Left lobe of liver (tissue), 2 donors: ENCODE data around the gene MRPL23. TPM values are rescaled to one million over a fixed set of nuclear protein-coding genes. Genes with fewer than 3 reads are reported as not detected.
A peak's percentile ranks its signal among the peaks of the same experiment; 100 is the strongest.

ENCODE experiments used
- ATAC-seq: fragments of 200-7000 bp; cut with Tn5 transposase; one replicate; pipeline ENCODE4 v1.9.1; 2020; ENCODE audit warnings: mild to moderate bottlenecking, moderate library complexity
- DNase-seq: peaks from one replicate; pipeline ENCODE4 v3.0.0-alpha.2; 2020; ENCODE audit warnings: low spot score
- total RNA-seq: library from RNA; stranded (reverse); gene quantifications from one replicate; pipeline ENCODE4 v1.2.1, GENCODE V29; 2021
- donor health status: DM: no; HTN: no; CAD: no; lungs with moderate emphysema.
- donor health status: DM: no; HTN: yes; CAD: no.

Gene MRPL23
- total RNA-seq, 1 donor from 2014 or later = 47.2 TPM

DNA sequence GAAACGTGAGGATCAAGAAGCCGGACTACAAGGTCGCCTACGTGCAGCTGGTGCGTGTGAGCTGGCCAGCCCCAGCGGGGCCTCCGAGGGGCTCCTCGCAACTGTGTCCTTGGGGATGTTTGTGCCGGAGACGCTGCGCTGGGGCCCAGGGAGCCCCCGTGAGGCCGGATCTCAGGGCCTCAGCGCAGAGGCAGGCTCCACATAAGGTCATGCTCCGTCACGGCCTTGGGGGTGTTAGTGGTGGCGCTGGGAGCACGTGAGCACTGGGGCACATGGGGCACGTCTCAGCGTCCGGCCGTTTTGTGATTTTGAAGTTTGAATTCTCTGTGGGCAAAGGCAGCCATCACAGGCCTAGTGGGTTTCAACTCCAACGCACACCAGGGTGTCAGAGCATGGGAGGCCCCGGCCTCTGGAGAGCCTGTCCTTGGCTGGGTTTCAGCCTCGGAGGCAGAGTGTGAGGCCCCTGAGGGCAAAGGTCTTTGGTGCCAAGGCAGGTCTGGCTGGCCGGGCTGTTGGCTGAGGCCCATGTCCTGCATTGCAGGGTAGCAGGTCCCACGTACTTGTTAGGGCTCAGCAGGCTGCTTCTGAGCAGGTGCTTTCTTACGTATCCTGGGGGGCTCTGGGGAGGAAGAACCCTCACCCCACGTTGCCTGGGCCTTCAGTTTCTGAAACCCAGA is 5.8 kb downstream of the MRPL23 start:
- DNase-seq (peak; percentile 75), ATAC-seq (peak; percentile 83)

GRCh38 chr11:1953489-1954266 is 6.5 kb downstream of the MRPL23 start:
- DNase-seq (no peak), ATAC-seq (peak; percentile 73)

DNA sequence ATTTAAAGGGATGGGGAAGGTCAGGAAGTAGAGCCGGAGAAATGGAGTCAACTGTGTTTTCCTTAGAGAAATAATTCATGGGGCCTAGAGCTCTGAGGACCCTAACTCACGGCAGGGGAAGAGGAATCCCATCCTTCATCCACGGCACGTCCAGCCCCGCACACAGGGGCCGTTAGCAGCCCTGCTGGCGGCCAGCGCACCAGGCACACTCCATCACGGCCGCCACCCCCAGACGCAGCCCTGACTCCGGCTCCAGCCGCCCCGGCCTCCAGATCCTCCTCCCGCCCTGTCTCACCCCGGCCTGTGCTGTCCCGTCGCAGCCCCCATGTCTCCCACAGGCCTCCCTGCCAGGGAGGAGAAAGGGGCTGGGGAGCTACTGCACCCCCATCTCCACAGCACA is 11.2 kb downstream of the MRPL23 start:
- ATAC-seq = no peak
- no peak for DNase-seq

DNA sequence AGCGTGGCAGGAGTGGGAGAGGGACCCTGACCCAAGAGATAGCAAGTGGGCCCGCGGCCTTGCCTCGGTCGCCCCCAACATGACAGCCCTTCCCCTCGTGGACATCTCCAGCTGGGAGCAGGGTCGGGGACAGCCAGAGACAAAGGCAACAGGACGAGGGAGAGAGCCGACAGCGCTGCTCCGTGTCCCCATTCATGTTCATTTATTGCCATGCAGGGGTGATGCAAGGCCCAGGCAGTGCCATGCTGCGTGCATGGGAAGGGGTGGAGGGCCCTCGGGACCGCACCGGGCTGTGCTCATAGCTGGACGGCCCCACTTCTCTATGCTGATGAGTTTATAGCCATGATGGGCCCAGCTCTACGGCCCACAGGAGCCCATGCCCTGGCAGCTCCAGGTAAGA is 12.7 kb downstream of the MRPL23 start:
- ATAC-seq (no peak), DNase-seq (no peak)

DNA sequence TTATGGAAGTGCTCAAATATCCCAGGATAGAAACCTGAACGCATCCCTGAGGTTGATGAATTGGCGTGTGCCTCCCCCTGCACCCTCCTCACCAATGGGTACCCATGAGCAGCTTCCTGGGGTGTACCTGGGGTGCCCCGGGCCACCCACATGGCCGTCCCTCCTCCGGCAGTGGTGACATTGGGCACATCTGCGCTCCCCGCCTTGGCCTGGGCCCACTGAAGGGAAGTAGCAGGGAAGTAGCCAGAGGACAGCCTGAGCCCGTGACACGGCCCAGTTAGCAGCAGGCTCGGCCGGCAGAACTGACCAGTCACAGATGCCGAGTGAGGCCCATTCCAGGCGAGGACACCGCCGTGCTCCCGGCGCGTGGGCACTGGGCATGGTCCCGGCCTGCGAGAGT is 16.7 kb downstream of the MRPL23 start:
- DNase-seq (no peak), ATAC-seq (no peak)

DNA sequence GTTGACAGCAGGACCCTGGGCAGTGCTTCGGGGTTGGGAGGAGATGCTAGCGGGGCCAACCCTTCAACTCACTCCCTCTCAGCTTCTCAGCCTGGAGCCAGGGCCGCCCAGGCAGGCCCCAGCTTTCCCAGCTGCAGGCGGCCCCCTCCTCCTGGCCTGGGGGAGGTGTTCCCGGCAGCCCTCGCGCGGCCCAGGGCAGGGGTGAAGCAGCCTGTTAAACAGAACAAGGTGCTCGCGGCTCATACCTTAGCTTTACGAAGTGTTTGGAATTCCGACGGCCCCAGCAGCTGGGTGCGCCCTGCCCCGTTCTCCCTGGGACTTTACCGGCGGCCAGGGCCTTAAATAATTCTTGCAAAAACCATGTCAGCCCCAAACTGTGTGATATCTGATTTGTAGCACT is 17.2 kb downstream of the MRPL23 start:
- no peak for ATAC-seq
- no peak for DNase-seq

DNA sequence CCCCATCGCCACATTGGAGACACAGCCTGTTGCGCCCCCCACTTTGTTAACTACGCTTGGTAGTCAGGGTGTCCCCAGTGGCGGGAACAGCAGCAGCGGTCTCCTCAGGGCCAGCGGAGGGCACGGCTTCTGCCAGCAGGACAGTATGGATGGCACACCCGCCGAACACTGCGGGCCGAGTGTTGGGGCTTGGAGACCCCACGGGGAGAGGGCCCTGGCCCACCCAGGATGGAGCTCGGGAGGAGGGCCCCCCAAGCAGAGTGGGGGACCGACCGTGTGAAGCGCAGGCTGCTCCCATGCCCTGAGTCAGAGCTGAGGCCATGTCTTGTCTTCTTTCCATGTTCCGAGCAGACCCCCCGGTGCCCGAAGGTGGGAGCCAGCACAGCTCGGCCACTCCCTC is 17.8 kb downstream of the MRPL23 start:
- no peak for ATAC-seq
- DNase-seq = no peak

- ATAC-seq = no peak
- DNase-seq = no peak
These were observed 19.4 kb downstream of the MRPL23 start for GRCh38 chr11:1966531-1966930.

DNA sequence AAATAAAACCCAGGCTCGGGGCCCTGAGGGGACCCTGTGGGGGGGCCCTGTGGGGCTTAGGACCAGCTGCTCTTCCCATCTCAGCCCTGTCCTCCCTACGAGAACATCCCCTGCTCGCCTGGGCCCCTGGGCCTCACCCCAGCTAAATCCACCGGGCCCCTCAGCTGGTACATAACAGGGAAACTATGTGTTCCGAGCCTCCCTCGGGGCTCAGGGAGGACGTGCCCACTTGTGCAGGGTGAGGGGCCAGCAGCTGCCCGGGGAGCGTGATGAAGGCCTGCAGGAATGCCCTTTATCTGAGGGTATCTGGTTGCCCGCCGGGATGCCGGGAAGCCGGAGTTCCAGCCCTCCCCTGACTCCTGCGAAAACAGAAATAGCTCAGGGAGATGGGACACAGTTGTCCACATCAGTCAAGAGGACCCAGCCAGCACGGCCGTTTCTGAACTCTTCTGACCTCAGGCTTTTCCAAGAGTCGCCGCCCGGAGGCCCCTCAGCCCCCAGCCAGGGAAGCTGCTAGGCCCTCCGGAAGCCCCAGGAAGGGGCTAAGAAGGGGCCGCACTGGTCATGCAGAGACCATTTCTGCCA is 20.6 kb downstream of the MRPL23 start:
- no peak for DNase-seq
- peak; percentile 13 for ATAC-seq

- ATAC-seq (peak; percentile 33), DNase-seq (no peak)
These were observed 21.4 kb downstream of the MRPL23 start for GRCh38 chr11:1968454-1969002.

DNA sequence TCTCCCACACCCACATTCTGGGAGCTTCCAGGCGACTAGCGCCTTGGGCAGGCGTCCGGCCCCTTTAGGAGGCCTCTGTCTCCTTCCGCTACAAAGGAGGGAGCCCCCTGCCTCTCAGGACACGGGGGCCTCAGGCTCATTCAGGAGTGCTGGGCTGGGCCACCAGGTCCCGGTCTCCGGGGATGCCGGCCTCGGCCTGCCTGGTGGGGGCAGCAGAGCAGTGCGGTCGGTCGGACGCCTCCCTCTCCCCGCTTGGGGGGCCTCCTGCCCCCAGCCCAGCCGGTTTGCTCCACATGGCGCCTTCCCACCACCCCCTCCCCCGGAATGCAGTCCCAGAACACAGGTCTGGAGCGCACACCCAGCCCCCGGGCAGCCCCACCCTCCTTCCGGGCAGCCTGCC is 21.9 kb downstream of the MRPL23 start:
- DNase-seq = no peak
- peak; percentile 32 for ATAC-seq

- ATAC-seq = no peak
These were observed 22.6 kb downstream of the MRPL23 start for GRCh38 chr11:1969776-1970175.

DNA sequence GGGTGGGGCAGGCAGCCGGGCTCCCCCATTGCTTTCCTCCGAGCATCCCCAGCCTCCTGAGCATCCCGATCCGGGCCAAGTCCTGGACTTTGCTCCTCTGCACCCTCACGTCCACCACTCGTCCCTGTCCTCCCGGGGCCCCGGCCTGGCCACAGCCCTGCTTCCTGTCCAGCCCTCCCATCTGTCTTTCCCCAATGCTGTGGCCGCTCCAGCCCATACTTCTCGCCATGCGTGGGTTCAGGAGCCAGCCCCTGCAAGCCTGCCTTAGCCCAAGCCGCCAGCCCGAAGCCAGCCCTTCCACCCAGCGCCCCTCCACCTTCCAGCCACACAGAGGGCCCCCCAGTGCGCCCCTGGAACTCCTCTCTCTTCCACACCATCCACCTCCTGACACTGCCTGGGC is 23.8 kb downstream of the MRPL23 start:
- DNase-seq (no peak), ATAC-seq (peak; percentile 27)

More at GRCh38 chr11:1969776-1970175, 22.6 kb downstream of the MRPL23 start:
- no peak for DNase-seq

GRCh38 chr11:1975185-1975584 is 28.1 kb downstream of the MRPL23 start:
- no peak for DNase-seq

GRCh38 chr11:1978720-1979473 is 31.8 kb downstream of the MRPL23 start:
- DNase-seq (no peak), ATAC-seq (peak; percentile 21)

More at GRCh38 chr11:1975185-1975584, 28.1 kb downstream of the MRPL23 start:
- no peak for ATAC-seq

DNA sequence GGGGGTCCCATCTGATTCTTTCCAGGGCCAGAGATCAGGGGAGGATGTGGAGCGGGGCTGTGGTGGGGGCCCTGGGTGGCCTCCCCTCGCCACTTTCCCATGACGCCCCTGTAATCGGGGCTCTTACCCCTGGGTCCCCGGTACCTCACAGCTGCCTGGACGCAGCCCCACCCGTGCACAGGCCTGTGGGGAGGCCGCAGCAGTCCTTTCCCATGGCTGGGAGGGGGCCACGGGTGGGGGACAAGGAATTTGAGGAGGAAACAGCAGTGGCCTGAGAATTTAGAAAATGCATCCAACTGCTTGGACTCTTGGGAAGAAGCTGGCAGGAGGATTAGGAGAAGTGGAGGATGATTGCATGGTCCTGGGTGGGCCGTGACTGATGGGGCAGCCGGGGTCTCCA is 32.5 kb downstream of the MRPL23 start:
- ATAC-seq (no peak), DNase-seq (no peak)

GRCh38 chr11:1982873-1983600 is 35.9 kb downstream of the MRPL23 start:
- no peak for DNase-seq
- peak; percentile 20 for ATAC-seq

DNA sequence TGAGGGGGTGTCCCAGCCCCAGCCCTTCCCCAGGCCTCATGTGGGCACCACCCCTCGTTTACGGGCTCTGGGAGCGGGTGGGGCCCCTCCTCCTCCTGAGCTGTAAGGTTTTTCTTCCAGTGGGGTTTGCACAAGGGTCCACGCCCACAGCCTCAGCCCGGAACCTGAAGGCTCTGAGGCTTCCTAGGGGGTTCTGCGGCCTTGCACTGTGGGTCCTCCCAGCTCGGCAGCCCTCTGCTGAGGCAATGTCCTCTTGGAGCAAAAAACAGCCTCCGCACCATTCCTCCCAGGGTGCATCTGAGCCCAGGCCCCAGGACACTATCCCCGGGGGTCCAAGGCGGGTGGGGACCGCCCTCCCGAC is 36.4 kb downstream of the MRPL23 start:
- ATAC-seq = no peak
- no peak for DNase-seq

- ATAC-seq = no peak
These were observed 39.9 kb downstream of the MRPL23 start for GRCh38 chr11:1987024-1987423.

GRCh38 chr11:1988174-1988573 is 41.0 kb downstream of the MRPL23 start:
- no peak for DNase-seq
- ATAC-seq = peak; percentile 48

More at GRCh38 chr11:1987024-1987423, 39.9 kb downstream of the MRPL23 start:
- DNase-seq = no peak
